GM19438 (cell line): ENCODE measurements around the gene ZNF429.
"Not testable (repeated sequence)": the region's sequence is repeated elsewhere in the genome, so short reads cannot be mapped to it uniquely, and the experiment has no call there.

Source experiments
- ATAC-seq: cut with Tn5 transposase; IDR thresholded peaks from one replicate; pipeline ENCODE4 v1.9.1; 2021; ENCODE audit warnings: low read depth; ENCODE audit not compliant: unreplicated experiment

The ZNF429 gene

GRCh38 chr19:21512609-21513008 lies 7.2 kb downstream of the ZNF429 start:
- ATAC-seq: not testable (repeated sequence)

GRCh38 chr19:21513651-21514050 lies 8.2 kb downstream of the ZNF429 start:
- no peak for ATAC-seq

- ATAC-seq: no peak
Observed at GRCh38 chr19:21519488-21519887, 14.1 kb downstream of the ZNF429 start.

- ATAC-seq: no peak
Observed at GRCh38 chr19:21532904-21533303, 27.5 kb downstream of the ZNF429 start.

- not testable (repeated sequence) for ATAC-seq
Observed at GRCh38 chr19:21536741-21537290, 31.4 kb downstream of the ZNF429 start.

- ATAC-seq: no peak
Observed at GRCh38 chr19:21559444-21559843, 54.0 kb downstream of the ZNF429 start.

GRCh38 chr19:21564406-21564805 lies 59.0 kb downstream of the ZNF429 start:
- no peak for ATAC-seq

GRCh38 chr19:21566073-21566472 lies 60.7 kb downstream of the ZNF429 start:
- ATAC-seq: no peak

- not testable (repeated sequence) for ATAC-seq
Observed at GRCh38 chr19:21567806-21568205, 62.4 kb downstream of the ZNF429 start.

- ATAC-seq: no peak
Observed at GRCh38 chr19:21568816-21569493, 63.6 kb downstream of the ZNF429 start.

GRCh38 chr19:21569494-21569865 lies 64.1 kb downstream of the ZNF429 start:
- ATAC-seq: no peak

- no peak for ATAC-seq
Observed at GRCh38 chr19:21571316-21571715, 65.9 kb downstream of the ZNF429 start.

GRCh38 chr19:21574607-21575006 lies 69.2 kb downstream of the ZNF429 start:
- ATAC-seq: no peak

GRCh38 chr19:21576481-21576880 lies 71.1 kb downstream of the ZNF429 start:
- no peak for ATAC-seq

- no peak for ATAC-seq
Observed at GRCh38 chr19:21580101-21580500, 74.7 kb downstream of the ZNF429 start.

GRCh38 chr19:21580818-21581217 lies 75.4 kb downstream of the ZNF429 start:
- no peak for ATAC-seq

GRCh38 chr19:21581646-21582240 lies 76.3 kb downstream of the ZNF429 start:
- ATAC-seq: no peak

- no peak for ATAC-seq
Observed at GRCh38 chr19:21584537-21584936, 79.1 kb downstream of the ZNF429 start.

- ATAC-seq: no peak
Observed at GRCh38 chr19:21585281-21585890, 80.0 kb downstream of the ZNF429 start.

- ATAC-seq: no peak
Observed at GRCh38 chr19:21586311-21587116, 81.1 kb downstream of the ZNF429 start.

GRCh38 chr19:21587117-21587461 lies 81.7 kb downstream of the ZNF429 start:
- ATAC-seq: no peak
